NT2/D1 (cell line): Measurements from ENCODE around the gene HOXD10.

Experiments
- DNase-seq: peaks from one replicate; pipeline ENCODE4 v3.0.0-alpha.2; 2011; ENCODE audit warnings: low read depth, low spot score
- H3K27me3 ChIP-seq: 2 replicates; pipeline ENCODE4 v1.6.0; 2011; ENCODE audit warnings: mild to moderate bottlenecking; ENCODE audit not compliant: insufficient read length, insufficient read depth
- H3K36me3 ChIP-seq: 2 replicates; pipeline ENCODE4 v1.6.1; 2011; ENCODE audit warnings: mild to moderate bottlenecking, low read length, mixed read lengths; ENCODE audit not compliant: insufficient read depth, insufficient read length
- H3K4me1 ChIP-seq: 2 replicates; pipeline ENCODE4 v1.5.1; 2011; ENCODE audit not compliant: insufficient read depth, insufficient read length
- H3K4me3 ChIP-seq: 2 replicates; pipeline ENCODE4 v1.5.1; 2011; ENCODE audit warnings: low read depth; ENCODE audit not compliant: insufficient read length
- H3K9ac ChIP-seq: 2 replicates; pipeline ENCODE4 v1.6.0; 2011; ENCODE audit warnings: low read depth; ENCODE audit not compliant: insufficient read length
- H3K9me3 ChIP-seq: 2 replicates; pipeline ENCODE4 v1.5.1; 2011; ENCODE audit warnings: mild to moderate bottlenecking, low read length; ENCODE audit not compliant: insufficient read depth
- SUZ12 ChIP-seq: IDR thresholded peaks from 2 replicates; pipeline ENCODE4 v1.6.1; 2011; ENCODE audit not compliant: insufficient read length, insufficient read depth; ENCODE audit errors: extremely low read depth
- YY1 ChIP-seq: IDR thresholded peaks from 2 replicates; pipeline ENCODE4 v1.6.1; 2011; ENCODE audit not compliant: insufficient read length, insufficient read depth
- ZNF274 ChIP-seq: IDR thresholded peaks from 2 replicates; pipeline ENCODE4 v1.6.1; 2011; ENCODE audit warnings: mild to moderate bottlenecking, low read depth, low read length

HOXD10 gene

GRCh38 chr2:176094349-176094748 is 22.2 kb upstream of the HOXD10 start:
- H3K4me3 ChIP-seq: no peak overlapping the region
- DNase-seq: no peak
- TF ChIP-seq YY1 (no peak), ZNF274 (no peak), SUZ12 (no peak)
- H3K27me3 ChIP-seq: peaks cover 76% of the 10 kb centered on the region
- H3K9ac ChIP-seq: no peak overlapping the region
- H3K9me3 ChIP-seq: peaks cover 43% of the 10 kb centered on the region; the same call in 1 of the 2 replicates
- peaks cover 8% of the 10 kb centered on the region for H3K4me1 ChIP-seq
- H3K36me3 ChIP-seq: peaks cover 10% of the 10 kb centered on the region

- Histone ChIP-seq H3K36me3 (peaks cover 10% of the 10 kb centered on the region), H3K9ac (no peak overlapping the region), H3K9me3 (peaks cover 54% of the 10 kb centered on the region; the same call in 1 of the 2 replicates), H3K27me3 (peaks cover 76% of the 10 kb centered on the region), H3K4me1 (peaks cover 8% of the 10 kb centered on the region), H3K4me3 (no peak overlapping the region)
- no peak for DNase-seq
- TF ChIP-seq SUZ12 (no peak), YY1 (no peak), ZNF274 (no peak)
Measured at GRCh38 chr2:176095421-176095820, 21.2 kb upstream of the HOXD10 start.

- TF ChIP-seq SUZ12 (no peak), ZNF274 (no peak), YY1 (no peak)
- Histone ChIP-seq H3K9ac (peak overlapping the region; percentile 14), H3K27me3 (peaks cover 76% of the 10 kb centered on the region), H3K36me3 (peaks cover 10% of the 10 kb centered on the region), H3K4me3 (peak overlapping the region; percentile 41), H3K4me1 (peaks cover 8% of the 10 kb centered on the region), H3K9me3 (peaks cover 60% of the 10 kb centered on the region; the same call in 1 of the 2 replicates)
- no peak for DNase-seq
Measured at GRCh38 chr2:176096243-176096985, 20.2 kb upstream of the HOXD10 start.

- H3K36me3 ChIP-seq: peaks cover 10% of the 10 kb centered on the region
- TF ChIP-seq YY1 (no peak), SUZ12 (no peak)
- peak overlapping the region; percentile 72 for H3K9ac ChIP-seq
- H3K9me3 ChIP-seq: peaks cover 58% of the 10 kb centered on the region; the same call in 1 of the 2 replicates
- peaks cover 76% of the 10 kb centered on the region for H3K27me3 ChIP-seq
- H3K4me3 ChIP-seq: peak overlapping the region; percentile 41
- DNase-seq: peak; percentile 92
- peaks cover 8% of the 10 kb centered on the region for H3K4me1 ChIP-seq
Measured at GRCh38 chr2:176096986-176097819, 19.4 kb upstream of the HOXD10 start.

DNA sequence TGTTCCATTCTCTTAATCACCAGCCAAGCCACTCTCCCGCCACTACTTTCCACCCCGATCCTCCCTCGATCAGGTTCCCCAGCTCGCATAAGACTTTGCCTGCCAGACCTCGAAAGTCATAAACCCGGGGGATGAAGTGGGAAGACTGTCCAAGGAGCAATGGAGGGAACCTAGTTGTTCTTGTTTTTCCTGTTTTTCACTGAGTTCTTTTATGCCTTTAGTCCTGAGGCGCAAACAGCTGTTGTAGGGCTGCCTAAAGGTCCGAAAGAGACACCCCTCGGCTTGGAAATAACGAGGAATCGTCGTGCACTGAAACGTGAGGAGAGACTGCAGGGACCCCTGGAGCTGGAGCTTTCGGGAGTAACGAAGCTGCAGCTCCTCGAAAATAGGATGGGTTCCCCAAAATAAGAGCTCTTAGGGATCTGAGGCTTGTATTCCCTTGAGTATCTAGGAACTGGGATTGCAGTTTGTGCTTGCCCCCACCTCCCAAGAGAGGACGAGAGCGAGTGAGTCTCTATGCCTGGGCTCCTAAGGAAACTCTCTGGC is 18.7 kb upstream of the HOXD10 start:
- Histone ChIP-seq H3K36me3 (peaks cover 10% of the 10 kb centered on the region), H3K4me1 (peaks cover 8% of the 10 kb centered on the region), H3K4me3 (peak overlapping the region; percentile 41), H3K27me3 (peaks cover 82% of the 10 kb centered on the region), H3K9ac (peak overlapping the region; percentile 54), H3K9me3 (peaks cover 58% of the 10 kb centered on the region; the same call in 1 of the 2 replicates)
- no peak for DNase-seq
- TF ChIP-seq YY1: no peak
- TF ChIP-seq SUZ12: peak; percentile 18
- TF ChIP-seq ZNF274: no peak

DNA sequence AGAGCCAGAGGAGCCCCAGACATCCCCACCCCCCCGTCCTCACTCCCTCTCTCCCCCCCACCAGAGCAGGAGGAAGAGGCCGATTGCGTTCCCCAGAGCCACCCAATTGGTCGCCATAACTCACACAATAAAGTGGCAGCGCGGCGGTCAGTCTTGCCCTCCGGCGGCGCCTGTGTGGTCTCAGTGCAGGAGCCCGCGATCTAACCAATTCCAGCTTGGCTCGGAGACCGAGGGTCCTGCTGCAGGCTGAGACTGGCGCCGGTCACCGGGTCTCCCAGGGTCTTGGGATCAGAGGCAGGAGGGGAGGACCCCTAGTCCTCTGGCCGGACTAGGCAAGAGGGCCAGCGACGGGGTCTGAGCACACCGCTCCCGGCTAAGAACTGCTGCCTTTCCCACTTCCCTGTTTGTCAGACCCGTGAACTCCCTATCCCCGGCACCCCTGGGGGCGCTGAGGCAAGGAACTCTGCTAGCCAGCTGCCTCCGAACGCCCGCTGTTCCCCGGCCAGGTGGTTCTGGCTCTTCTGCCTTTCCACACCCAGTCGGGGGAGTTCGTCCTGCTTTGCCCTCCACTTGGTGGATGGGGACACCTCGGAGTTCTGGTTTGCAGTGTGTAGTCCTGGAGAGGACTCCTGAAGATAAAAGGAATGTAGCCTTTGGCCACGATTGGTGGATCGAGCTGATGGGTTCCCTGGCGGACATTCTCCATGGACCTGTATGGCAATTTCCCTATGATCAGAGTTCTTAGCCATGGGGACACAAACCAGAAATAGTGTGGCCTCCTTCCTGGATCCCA is 18.0 kb upstream of the HOXD10 start:
- no peak for DNase-seq
- TF ChIP-seq SUZ12 (no peak), YY1 (no peak), ZNF274 (no peak)
- Histone ChIP-seq H3K27me3 (peaks cover 83% of the 10 kb centered on the region), H3K9me3 (peaks cover 57% of the 10 kb centered on the region; the same call in 1 of the 2 replicates), H3K36me3 (peaks cover 10% of the 10 kb centered on the region), H3K9ac (peak overlapping the region; percentile 77), H3K4me3 (peak overlapping the region; percentile 41), H3K4me1 (peaks cover 5% of the 10 kb centered on the region)
